NCI-H2029 (cell line): ENCODE measurements around the gene TMEM232.

ENCODE experiments used
- DNase-seq: peaks from one replicate; lab custom pipeline; 2025; lab: John Stamatoyannopoulos, UW

The TMEM232 gene

DNA sequence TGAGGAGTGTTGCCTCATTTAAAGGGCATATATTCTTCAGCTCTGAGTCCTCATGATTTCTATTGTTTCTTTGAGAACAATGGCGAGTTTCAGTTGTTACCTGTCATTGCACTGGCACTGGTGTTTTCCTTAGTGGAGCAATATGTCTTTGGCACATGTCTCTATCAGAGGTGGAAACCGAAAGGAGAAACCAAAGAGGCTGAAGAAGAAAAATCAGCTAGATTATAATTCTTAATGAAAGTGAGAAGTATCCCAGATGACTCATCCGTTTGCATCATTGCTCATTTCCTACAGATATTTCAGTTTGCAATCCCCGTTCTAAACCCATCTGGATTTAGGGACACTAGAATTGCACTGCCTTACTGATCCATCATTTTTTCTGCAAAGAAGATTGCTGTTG, 324.6 kb downstream of the TMEM232 start:
- no peak for DNase-seq

GRCh38 chr5:110398951-110399350, 327.5 kb downstream of the TMEM232 start:
- DNase-seq = no peak

GRCh38 chr5:110397281-110397680, 329.2 kb downstream of the TMEM232 start:
- no peak for DNase-seq

- no peak for DNase-seq
Measured at GRCh38 chr5:110386782-110387181, 339.7 kb downstream of the TMEM232 start.

- DNase-seq = no peak
Measured at GRCh38 chr5:110383231-110383630, 343.2 kb downstream of the TMEM232 start.

GRCh38 chr5:110377943-110378342, 348.5 kb downstream of the TMEM232 start:
- DNase-seq = no peak

DNA sequence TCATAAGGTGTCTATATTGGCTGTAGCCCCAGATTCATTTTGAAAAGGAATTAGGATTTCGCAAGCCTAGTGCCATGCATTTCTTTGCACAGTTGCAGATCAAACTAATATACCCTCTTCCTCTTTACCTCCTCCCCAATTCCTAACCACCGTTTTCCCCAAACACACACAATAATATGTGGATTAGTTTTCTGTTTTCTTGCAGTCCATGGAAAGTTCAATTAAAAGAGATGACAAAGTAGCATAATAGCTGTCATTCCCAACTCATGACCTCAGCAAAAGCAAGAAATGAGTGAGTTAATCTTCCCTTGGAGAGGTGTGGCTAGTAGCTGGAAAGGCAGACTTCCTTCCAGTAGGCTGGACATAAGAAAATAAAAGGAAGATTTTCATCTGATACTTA, 349.1 kb downstream of the TMEM232 start:
- DNase-seq = no peak

GRCh38 chr5:110376281-110376951, 350.1 kb downstream of the TMEM232 start:
- DNase-seq = no peak

GRCh38 chr5:110371725-110372041, 354.8 kb downstream of the TMEM232 start:
- DNase-seq = no peak

GRCh38 chr5:110371011-110371724, 355.3 kb downstream of the TMEM232 start:
- no peak for DNase-seq
